ENCODE measurements around the gene RUNX3. TPM values are rescaled to one million over a fixed set of nuclear protein-coding genes. Genes with fewer than 3 reads are reported as not detected.
"Not testable (repeated sequence)": the region's sequence is repeated elsewhere in the genome, so short reads cannot be mapped to it uniquely, and the experiment has no call there.

Gene RUNX3
- polyA plus RNA-seq (2012; ENCODE audit: insufficient read depth, insufficient read length): 21.7 TPM

DNA sequence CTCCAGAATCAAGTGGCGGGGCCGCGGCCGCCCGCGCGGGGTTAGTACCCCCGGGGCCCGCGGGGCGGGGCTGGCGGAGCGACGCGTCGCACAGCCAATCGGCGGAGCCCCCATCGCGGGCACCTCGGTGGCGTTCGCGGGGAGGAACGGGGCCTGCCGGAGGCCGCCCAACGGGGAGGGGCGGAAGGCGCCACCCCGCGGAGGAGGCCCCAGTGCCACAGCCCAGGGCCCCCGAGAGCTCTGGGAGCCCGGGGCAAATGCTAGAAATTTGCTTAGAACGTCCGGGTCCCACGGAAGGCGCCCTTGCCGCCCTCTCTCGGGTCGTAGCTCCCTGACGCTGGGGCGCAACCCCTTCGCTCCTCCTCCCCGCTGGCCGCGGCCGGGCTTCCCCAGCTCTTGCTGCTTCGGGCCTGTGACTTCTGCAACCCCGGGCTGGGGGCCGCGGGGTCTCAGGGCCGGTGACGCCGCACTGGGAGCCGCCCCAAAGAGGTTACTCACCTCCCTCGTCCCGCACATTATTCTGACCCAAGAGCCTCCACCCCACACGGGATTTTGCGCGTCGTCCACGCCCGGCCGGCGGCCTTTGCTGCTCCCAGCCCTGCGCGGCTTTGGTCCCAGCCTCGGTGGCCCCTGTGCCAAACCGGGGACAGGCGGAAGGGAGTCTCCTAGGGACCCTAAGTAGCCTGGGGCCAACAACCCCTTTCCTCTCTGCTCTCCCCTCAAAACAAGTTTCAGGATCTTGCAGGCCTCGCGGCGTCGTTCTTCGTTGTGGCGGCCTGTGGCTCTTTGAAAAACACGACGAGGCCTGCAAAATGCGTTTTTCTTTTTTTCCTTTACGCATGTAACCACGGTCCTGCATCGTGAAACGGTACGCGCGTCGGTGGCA, at the start of gene RUNX3:
Gene RUNX3 (minus strand): TSS at position 17 of the 886 bp plus-strand sequence. CDS start 408 bp downstream, outside the sequence.
- peak within 1 kb of the TSS; percentile 56 for H3K4me3 ChIP-seq (ENCODE audit: low read length)

DNA sequence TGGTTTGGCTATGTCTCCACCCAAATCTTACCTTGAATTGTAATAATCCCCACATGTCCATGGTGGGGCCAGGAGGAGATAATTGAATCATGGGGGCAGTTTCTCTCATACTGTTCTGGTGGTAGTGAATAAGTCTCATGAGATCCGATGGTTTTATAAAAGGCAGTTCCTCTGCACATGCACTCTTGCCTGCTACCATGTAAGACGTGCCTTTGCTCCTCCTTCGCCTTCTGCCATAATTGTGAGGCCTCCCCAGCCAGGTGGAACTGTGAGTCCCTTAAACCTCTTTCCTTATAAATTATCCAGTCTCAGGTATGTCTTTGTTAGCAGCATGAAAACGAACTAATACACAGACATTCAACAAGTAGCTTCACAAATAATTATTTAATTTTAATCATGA, 49.2 kb upstream of the RUNX3 start:
- DNase-seq (ENCODE audit: low read depth, low spot score); H3K4me3 ChIP-seq (ENCODE audit: low read length): not testable (repeated sequence)

More for the DNA sequence above, at the start of gene RUNX3:
- peak; percentile 71 for DNase-seq (ENCODE audit: low read depth, low spot score)

- no peak for DNase-seq (ENCODE audit: low read depth, low spot score)
- no peak overlapping the region for H3K4me3 ChIP-seq (ENCODE audit: low read length)
These were observed 48.4 kb upstream of the RUNX3 start for GRCh38 chr1:24978383-24979032.

DNA sequence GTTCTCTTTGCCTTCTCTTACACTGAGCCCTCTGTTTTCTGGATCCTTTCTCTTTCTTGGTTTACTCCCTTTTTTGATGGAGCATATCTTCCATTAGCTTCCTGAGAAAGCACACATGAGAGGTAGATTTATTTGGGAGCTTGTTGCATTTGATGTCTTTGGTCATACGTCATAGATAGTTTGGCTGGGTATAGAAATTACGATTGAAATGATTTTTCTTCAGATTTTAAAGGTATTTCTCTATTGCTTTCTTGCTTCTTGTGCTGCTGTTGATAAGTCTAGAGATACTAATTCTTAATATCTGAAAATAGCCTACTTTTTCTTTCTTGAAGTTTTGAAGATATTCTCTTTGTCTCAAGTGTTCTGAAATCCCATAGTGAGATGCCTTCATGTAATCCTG, 45.3 kb upstream of the RUNX3 start:
- H3K4me3 ChIP-seq (ENCODE audit: low read length): no peak overlapping the region
- no peak for DNase-seq (ENCODE audit: low read depth, low spot score)

DNA sequence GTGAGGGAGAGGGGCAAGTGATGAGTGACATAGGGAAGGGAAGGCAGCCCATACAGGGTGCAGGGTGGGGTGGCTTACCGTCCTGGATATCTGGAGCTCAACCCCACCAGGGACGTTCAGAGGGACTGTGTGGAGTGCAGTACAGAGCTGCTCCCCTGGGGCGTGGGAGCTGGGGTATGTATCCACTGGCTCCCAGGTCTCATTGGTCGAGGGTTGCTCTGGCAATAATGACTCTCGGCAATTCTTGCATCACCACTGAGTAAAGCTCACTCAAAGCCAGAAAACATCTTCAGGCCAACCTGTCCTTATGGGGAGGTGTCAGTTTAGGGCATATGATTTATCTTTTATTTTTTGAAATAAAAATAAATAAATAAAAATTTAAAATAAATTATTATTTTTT, 43.2 kb upstream of the RUNX3 start:
- DNase-seq (ENCODE audit: low read depth, low spot score): no peak
- no peak overlapping the region for H3K4me3 ChIP-seq (ENCODE audit: low read length)

DNA sequence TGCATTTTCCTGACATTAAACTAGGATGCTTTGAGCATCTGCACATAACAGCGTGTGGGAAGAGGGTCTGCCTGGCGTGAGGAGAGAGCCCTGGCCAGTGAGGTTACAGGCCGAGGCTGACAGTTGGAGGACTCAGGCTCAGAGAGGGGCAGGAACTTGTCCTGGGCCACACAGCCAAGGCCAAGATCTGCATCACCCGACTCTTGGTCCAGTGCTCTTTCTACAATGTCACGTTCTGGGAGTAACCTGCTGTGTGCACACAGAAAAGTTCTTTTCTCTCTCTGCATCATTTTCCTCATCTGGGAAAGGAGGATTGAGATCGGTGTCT, 42.8 kb upstream of the RUNX3 start:
- no peak overlapping the region for H3K4me3 ChIP-seq (ENCODE audit: low read length)
- no peak for DNase-seq (ENCODE audit: low read depth, low spot score)

- H3K4me3 ChIP-seq (ENCODE audit: low read length): no peak overlapping the region
- DNase-seq (ENCODE audit: low read depth, low spot score): no peak
These were observed 42.3 kb upstream of the RUNX3 start for GRCh38 chr1:24972221-24972914.

DNA sequence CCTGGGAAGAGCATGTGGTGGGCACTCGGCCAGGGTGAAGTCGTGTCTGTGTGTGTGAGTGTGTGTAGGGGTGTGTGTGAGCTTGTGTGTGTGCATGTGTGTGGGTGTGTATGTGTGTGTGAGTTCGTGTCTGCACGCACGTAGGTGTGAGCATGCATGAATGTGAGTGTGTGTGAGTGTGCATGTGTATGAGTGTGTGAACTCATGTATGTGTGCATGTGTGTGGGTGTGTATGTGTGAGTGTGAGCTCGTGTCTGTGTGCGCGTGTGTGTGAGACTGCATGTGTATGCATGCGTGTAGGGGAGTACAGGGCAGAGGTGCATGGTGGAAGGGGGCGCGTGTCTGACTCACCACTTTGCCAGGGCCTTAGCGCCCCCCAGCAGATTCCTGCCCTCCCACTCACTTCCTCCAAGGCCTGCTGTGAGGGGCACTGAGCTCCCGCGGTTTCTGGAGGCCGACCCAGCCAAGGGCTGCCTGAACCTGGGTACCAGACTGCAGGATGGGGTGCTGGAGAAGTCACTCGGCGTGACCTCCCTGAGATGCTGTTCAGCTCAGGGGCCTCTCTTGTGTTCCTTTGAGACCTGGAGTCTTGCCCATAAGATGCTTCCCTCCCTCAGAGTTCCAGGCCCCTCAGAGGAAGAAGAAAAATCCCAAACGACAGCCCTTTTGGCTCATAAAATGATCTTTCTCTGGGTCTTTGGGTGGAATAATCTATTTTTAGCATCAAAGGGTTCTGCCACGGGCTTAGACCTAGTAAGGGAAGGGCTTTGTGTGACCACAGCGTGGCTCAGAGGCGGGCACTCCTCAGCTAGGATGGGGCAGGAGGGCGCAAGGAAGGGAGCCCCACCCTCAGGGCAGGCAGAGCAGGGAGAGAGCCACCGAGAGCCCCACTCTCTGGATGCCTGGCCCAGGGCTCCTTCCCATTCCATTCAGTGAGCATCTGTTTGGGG, 41.1 kb upstream of the RUNX3 start:
- no peak overlapping the region for H3K4me3 ChIP-seq (ENCODE audit: low read length)
- DNase-seq (ENCODE audit: low read depth, low spot score): no peak

GRCh38 chr1:24970399-24970753, 40.3 kb upstream of the RUNX3 start:
- no peak for DNase-seq (ENCODE audit: low read depth, low spot score)

GRCh38 chr1:24969596-24970398, 39.7 kb upstream of the RUNX3 start:
- H3K4me3 ChIP-seq (ENCODE audit: low read length): no peak overlapping the region
- DNase-seq (ENCODE audit: low read depth, low spot score): no peak

More at GRCh38 chr1:24970399-24970753, 40.3 kb upstream of the RUNX3 start:
- H3K4me3 ChIP-seq (ENCODE audit: low read length): no peak overlapping the region

DNA sequence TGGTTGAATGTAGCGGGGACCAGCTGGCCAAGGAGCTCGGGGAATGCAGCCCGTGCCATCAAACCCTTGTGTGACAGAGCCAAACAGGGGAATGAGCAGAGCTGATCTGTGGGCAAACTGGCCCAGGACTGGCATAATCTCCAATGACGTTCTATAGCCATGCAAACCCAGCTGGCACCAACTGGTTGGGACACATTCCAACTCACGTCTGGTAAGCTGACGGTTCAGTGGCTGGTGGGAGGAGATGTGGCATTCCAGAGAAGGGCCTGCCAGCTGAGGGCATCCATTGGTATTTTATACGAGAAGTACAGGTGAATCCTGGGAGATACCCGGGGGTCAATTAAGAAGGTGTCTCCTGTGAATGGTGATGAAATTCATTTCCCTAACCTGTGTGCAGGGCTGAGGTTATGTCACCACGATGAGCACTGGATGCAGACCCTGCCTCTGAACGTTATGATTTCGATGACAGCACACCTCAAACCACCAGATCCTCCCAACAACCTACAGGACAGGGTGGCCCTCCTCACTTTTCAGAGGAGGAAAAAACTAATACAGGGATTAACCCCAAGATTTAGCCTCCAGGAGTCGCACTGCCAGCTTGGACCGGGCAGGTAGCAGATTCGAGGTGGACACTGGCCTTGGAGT, 39.0 kb upstream of the RUNX3 start:
- DNase-seq (ENCODE audit: low read depth, low spot score): no peak
- no peak overlapping the region for H3K4me3 ChIP-seq (ENCODE audit: low read length)

DNA sequence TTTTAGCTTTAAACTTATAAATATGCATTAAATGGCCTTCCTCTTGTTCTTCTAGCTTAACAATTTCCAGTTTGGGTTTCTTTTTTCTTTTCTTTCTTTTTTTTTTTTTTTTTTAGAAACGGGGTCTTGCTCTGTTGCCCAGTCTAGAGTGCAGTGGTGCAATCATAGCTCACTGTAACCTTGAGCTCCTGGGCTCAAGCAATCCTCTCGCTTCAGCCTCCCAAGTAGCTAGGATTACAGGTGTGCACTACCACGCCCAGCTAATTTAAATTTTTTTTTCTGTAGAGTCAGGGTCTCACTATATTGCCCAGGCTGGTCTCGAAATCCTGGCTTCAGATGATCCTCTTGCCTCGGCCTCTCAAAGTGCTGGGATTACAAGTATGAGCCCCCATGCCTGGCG, 37.9 kb upstream of the RUNX3 start:
- no peak overlapping the region for H3K4me3 ChIP-seq (ENCODE audit: low read length)
- DNase-seq (ENCODE audit: low read depth, low spot score): no peak

- H3K4me3 ChIP-seq (ENCODE audit: low read length): no peak overlapping the region
- no peak for DNase-seq (ENCODE audit: low read depth, low spot score)
These were observed 37.5 kb upstream of the RUNX3 start for GRCh38 chr1:24967555-24967954.

GRCh38 chr1:24966724-24967346, 36.8 kb upstream of the RUNX3 start:
- H3K4me3 ChIP-seq (ENCODE audit: low read length): no peak overlapping the region
- no peak for DNase-seq (ENCODE audit: low read depth, low spot score)

DNA sequence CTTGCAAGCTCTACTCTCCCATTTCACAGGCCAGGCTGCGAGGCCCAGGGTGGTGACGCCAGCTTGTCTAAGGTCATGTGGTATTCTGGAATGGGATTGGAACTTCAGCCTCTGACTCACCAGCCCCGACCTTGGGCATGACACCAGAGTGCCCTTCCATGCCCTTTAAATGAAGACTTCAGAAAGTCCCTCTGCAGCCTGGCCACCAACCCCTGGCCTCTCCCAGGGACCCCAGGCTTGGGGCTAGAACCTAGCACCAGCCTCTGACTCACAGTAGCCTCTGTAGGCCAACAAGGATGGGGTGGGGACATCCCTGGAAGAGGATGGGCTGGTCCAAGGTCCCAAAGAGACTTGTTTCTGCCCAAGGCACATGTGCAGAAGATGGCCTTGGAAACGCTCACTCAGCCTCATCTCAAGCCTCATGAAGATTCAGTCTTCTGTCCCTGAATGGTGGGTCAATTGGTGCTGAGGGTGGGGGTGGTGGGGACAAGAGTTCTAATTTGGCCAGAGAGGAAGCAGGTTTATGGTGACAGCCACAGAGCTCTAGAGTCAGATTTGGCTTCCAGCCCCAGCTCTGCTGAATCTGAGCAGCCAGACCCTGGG, 36.1 kb upstream of the RUNX3 start:
- H3K4me3 ChIP-seq (ENCODE audit: low read length): no peak overlapping the region
- DNase-seq (ENCODE audit: low read depth, low spot score): no peak

GRCh38 chr1:24965571-24965930, 35.5 kb upstream of the RUNX3 start:
- no peak for DNase-seq (ENCODE audit: low read depth, low spot score)

More at GRCh38 chr1:24965571-24965930, 35.5 kb upstream of the RUNX3 start:
- H3K4me3 ChIP-seq (ENCODE audit: low read length): no peak overlapping the region

All from Jurkat, Clone E6-1 (cell line).